ENCODE measurements around the gene CBX4.

Gene CBX4

GRCh38 chr17:79877041-79877440 lies 37.8 kb upstream of the CBX4 start:
- TF ChIP-seq SNAI2 (CRISPR knock-in tag; IDR thresholded peaks at IDR 0.05) (no peak), ZFP30 (CRISPR knock-in tag; IDR thresholded peaks at IDR 0.05) (no peak), BACH2 (CRISPR knock-in tag; IDR thresholded peaks at IDR 0.05; ENCODE audit: borderline replicate concordance) (no peak), ESRRG (CRISPR knock-in tag; IDR thresholded peaks at IDR 0.05) (no peak), ARNTL (CRISPR knock-in tag; IDR thresholded peaks at IDR 0.05; ENCODE audit: borderline replicate concordance, low read depth) (no peak), ZNF8 (CRISPR knock-in tag; IDR thresholded peaks at IDR 0.05) (no peak), CSDC2 (CRISPR knock-in tag; IDR thresholded peaks at IDR 0.05) (no peak)
- TF ChIP-seq, protein P1, sequence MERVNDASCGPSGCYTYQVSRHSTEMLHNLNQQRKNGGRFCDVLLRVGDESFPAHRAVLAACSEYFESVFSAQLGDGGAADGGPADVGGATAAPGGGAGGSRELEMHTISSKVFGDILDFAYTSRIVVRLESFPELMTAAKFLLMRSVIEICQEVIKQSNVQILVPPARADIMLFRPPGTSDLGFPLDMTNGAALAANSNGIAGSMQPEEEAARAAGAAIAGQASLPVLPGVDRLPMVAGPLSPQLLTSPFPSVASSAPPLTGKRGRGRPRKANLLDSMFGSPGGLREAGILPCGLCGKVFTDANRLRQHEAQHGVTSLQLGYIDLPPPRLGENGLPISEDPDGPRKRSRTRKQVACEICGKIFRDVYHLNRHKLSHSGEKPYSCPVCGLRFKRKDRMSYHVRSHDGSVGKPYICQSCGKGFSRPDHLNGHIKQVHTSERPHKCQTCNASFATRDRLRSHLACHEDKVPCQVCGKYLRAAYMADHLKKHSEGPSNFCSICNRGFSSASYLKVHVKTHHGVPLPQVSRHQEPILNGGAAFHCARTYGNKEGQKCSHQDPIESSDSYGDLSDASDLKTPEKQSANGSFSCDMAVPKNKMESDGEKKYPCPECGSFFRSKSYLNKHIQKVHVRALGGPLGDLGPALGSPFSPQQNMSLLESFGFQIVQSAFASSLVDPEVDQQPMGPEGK (CRISPR knock-in tag; IDR thresholded peaks at IDR 0.05; ENCODE audit: borderline replicate concordance), result no peak
- ATAC-seq, result no peak

DNA sequence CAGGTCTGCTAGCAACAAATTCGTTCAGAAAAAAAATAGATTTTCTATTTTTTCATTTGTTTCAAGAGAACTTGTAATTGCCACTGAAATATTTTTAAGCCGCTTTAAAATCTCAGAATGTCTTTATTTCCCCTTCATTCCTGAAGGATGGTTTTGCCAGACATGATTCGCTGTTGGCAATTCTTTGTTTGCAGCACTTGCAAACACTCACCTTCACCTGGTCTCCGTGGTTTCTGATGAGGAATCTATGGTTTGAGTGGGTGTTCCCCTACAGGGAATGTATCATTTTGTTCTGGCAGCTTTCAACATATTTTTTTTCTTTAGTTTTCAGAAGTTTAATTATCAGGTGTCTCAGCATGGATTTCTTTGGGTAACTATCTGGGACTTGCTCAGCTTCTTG lies 36.3 kb upstream of the CBX4 start:
- TF ChIP-seq RARB (CRISPR knock-in tag; IDR thresholded peaks at IDR 0.05) (no peak), TOX (CRISPR knock-in tag; IDR thresholded peaks at IDR 0.05; ENCODE audit: borderline replicate concordance) (no peak), ZNF565 (CRISPR knock-in tag; conservative IDR thresholded peaks at IDR 0.05; ENCODE audit: low read depth) (no peak), CSDC2 (CRISPR knock-in tag; IDR thresholded peaks at IDR 0.05) (no peak), ZC3H10 (CRISPR knock-in tag; IDR thresholded peaks at IDR 0.05) (no peak), ESRRG (CRISPR knock-in tag; IDR thresholded peaks at IDR 0.05) (no peak)
- TF ChIP-seq, protein P2, sequence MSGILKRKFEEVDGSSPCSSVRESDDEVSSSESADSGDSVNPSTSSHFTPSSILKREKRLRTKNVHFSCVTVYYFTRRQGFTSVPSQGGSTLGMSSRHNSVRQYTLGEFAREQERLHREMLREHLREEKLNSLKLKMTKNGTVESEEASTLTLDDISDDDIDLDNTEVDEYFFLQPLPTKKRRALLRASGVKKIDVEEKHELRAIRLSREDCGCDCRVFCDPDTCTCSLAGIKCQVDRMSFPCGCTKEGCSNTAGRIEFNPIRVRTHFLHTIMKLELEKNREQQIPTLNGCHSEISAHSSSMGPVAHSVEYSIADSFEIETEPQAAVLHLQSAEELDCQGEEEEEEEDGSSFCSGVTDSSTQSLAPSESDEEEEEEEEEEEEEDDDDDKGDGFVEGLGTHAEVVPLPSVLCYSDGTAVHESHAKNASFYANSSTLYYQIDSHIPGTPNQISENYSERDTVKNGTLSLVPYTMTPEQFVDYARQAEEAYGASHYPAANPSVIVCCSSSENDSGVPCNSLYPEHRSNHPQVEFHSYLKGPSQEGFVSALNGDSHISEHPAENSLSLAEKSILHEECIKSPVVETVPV (CRISPR knock-in tag; IDR thresholded peaks at IDR 0.05), result no peak
- TF ChIP-seq, protein P3, sequence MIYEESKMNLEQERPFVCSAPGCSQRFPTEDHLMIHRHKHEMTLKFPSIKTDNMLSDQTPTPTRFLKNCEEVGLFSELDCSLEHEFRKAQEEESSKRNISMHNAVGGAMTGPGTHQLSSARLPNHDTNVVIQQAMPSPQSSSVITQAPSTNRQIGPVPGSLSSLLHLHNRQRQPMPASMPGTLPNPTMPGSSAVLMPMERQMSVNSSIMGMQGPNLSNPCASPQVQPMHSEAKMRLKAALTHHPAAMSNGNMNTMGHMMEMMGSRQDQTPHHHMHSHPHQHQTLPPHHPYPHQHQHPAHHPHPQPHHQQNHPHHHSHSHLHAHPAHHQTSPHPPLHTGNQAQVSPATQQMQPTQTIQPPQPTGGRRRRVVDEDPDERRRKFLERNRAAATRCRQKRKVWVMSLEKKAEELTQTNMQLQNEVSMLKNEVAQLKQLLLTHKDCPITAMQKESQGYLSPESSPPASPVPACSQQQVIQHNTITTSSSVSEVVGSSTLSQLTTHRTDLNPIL (CRISPR knock-in tag; IDR thresholded peaks at IDR 0.05; ENCODE audit: low read depth), result no peak

DNA sequence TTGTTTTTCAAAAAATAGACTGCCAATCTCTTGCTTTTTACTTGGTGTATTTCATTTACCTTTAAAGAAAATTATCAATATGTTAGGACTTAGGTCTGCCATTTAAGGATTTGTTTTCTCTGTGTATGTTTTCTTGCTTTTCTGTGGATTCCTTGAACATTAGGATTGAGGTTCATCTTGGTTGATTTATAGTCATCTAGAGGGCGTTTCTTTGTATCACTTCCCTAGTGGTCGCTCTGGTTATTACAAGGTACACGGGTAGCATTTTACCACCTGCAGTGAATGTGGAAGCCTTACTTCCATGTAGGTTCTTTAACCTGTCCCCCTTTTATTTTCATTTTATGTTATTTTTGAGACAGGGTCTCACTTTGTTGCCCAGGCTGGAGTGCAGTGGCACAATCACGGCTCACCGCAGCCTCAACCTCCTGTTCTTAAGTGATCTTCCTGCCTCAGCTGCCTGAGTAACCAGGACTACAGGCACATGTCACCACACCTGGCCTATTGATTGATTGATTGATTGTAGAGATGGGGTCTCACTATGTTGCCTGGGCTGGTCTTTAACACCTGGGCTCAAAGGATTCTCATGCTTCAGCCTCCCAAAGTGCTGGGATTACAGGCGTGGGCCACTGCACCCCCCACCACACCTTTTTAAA lies 35.2 kb upstream of the CBX4 start:
- ATAC-seq, result peak; percentile 90
- TF ChIP-seq ZC3H10 (CRISPR knock-in tag; IDR thresholded peaks at IDR 0.05) (no peak), TCF4 (CRISPR knock-in tag; IDR thresholded peaks at IDR 0.05; ENCODE audit: borderline replicate concordance) (no peak), ZFP30 (CRISPR knock-in tag; IDR thresholded peaks at IDR 0.05) (no peak), ESRRG (CRISPR knock-in tag; IDR thresholded peaks at IDR 0.05) (no peak), ZNF565 (CRISPR knock-in tag; conservative IDR thresholded peaks at IDR 0.05; ENCODE audit: low read depth) (no peak), TOX (CRISPR knock-in tag; IDR thresholded peaks at IDR 0.05; ENCODE audit: borderline replicate concordance) (no peak), OSR1 (CRISPR knock-in tag; IDR thresholded peaks at IDR 0.05) (no peak), BACH2 (CRISPR knock-in tag; IDR thresholded peaks at IDR 0.05; ENCODE audit: borderline replicate concordance) (no peak), ARNTL (CRISPR knock-in tag; IDR thresholded peaks at IDR 0.05; ENCODE audit: borderline replicate concordance, low read depth) (no peak), CSDC2 (CRISPR knock-in tag; IDR thresholded peaks at IDR 0.05) (no peak), RARB (CRISPR knock-in tag; IDR thresholded peaks at IDR 0.05) (no peak)
- TF ChIP-seq, protein P2 (CRISPR knock-in tag; IDR thresholded peaks at IDR 0.05), result no peak
- TF ChIP-seq, protein P3 (CRISPR knock-in tag; IDR thresholded peaks at IDR 0.05; ENCODE audit: low read depth), result no peak

More for the DNA sequence above, 36.3 kb upstream of the CBX4 start:
- no peak for ATAC-seq

- no peak for ATAC-seq
- TF ChIP-seq ZC3H10 (CRISPR knock-in tag; IDR thresholded peaks at IDR 0.05), result no peak
- TF ChIP-seq ISL1 (CRISPR knock-in tag; IDR thresholded peaks at IDR 0.05), result no peak
- no peak for TF ChIP-seq RARB (CRISPR knock-in tag; IDR thresholded peaks at IDR 0.05)
- no peak for TF ChIP-seq PPARA (CRISPR knock-in tag; IDR thresholded peaks at IDR 0.05; ENCODE audit: borderline replicate concordance)
- TF ChIP-seq TCF4 (CRISPR knock-in tag; IDR thresholded peaks at IDR 0.05; ENCODE audit: borderline replicate concordance), result no peak
- no peak for TF ChIP-seq POU6F1 (CRISPR knock-in tag; IDR thresholded peaks at IDR 0.05; ENCODE audit: borderline replicate concordance, low read depth)
- no peak for TF ChIP-seq ZFP3 (CRISPR knock-in tag; IDR thresholded peaks at IDR 0.05)
- no peak for TF ChIP-seq ARNTL (CRISPR knock-in tag; IDR thresholded peaks at IDR 0.05; ENCODE audit: borderline replicate concordance, low read depth)
- TF ChIP-seq CSDC2 (CRISPR knock-in tag; IDR thresholded peaks at IDR 0.05), result no peak
- no peak for TF ChIP-seq BACH2 (CRISPR knock-in tag; IDR thresholded peaks at IDR 0.05; ENCODE audit: borderline replicate concordance)
- TF ChIP-seq TOX (CRISPR knock-in tag; IDR thresholded peaks at IDR 0.05; ENCODE audit: borderline replicate concordance), result no peak
- no peak for TF ChIP-seq ZNF565 (CRISPR knock-in tag; conservative IDR thresholded peaks at IDR 0.05; ENCODE audit: low read depth)
- TF ChIP-seq, protein P2 (CRISPR knock-in tag; IDR thresholded peaks at IDR 0.05), result no peak
- no peak for TF ChIP-seq ZNF70 (CRISPR knock-in tag; IDR thresholded peaks at IDR 0.05)
Measured at GRCh38 chr17:79873583-79873982, 34.3 kb upstream of the CBX4 start.

All from SK-N-SH treated with all-trans-retinoic acid at 6 μM for 48 hours (cell line).